PC-9 (cell line): Measurements from ENCODE around the gene SNAPC2. TPM values are rescaled to one million over a fixed set of nuclear protein-coding genes. Genes with fewer than 3 reads are reported as not detected.

ENCODE experiments used
- BruUV-seq: library from RNA; stranded (reverse); fragments of 400-500 nt; replicated peaks from 2 replicates; lab custom pipeline; 2021; lab: Mats Ljungman, UMichigan
- CTCF ChIA-PET: fragments of 300-600 bp; sonication (Branson Sonifier 250); formaldehyde crosslinking; loops from one replicate; lab custom pipeline; 2022; ENCODE audit warnings: antibody characterized with exemption; lab: Charles Lee
- POLR2A ChIA-PET: fragments of 300-600 bp; sonication (Branson Sonifier 250); formaldehyde crosslinking; loops from one replicate; lab custom pipeline; 2022; ENCODE audit warnings: antibody characterized with exemption; ENCODE audit not compliant: unreplicated experiment; lab: Charles Lee
- DNase-seq, 2 experiments: peaks; one replicate each; pipeline versions ENCODE4 v3.0.0 to v3.0.0-alpha.2; 2015 to 2022; ENCODE audit warnings: mixed read lengths in 1 of 2
- H2AFZ ChIP-seq: fragments of 200-600 bp; sonication (generic); 2 replicates; pipeline ENCODE4 v1.8.1; 2017; ENCODE audit warnings: antibody characterized with exemption
- H3F3A ChIP-seq: fragments of 200-600 bp; sonication (generic); 2 replicates; pipeline ENCODE4 v1.8.1; 2017; ENCODE audit warnings: antibody characterized with exemption, mild to moderate bottlenecking, low read depth; ENCODE audit not compliant: insufficient read depth
- H3K27ac ChIP-seq: fragments of 200-600 bp; sonication (generic); 2 replicates; pipeline ENCODE4 v1.6.1; 2016; ENCODE audit warnings: mixed run types
- H3K27me3 ChIP-seq: fragments of 200-600 bp; sonication (generic); 2 replicates; pipeline ENCODE4 v1.6.1; 2016; ENCODE audit warnings: low read depth, mixed run types; ENCODE audit not compliant: insufficient read depth
- H3K36me3 ChIP-seq: fragments of 200-600 bp; sonication (generic); 2 replicates; pipeline ENCODE4 v1.6.1; 2016; ENCODE audit warnings: low read depth, mixed run types
- H3K4me1 ChIP-seq: fragments of 200-600 bp; sonication (generic); replicated peaks from 2 replicates; pipeline ENCODE4 v1.6.1; 2016; ENCODE audit warnings: mixed run types; ENCODE audit not compliant: insufficient read depth
- H3K4me2 ChIP-seq: fragments of 200-600 bp; sonication (generic); 2 replicates; pipeline ENCODE4 v1.6.1; 2017; ENCODE audit warnings: mixed run types
- H3K4me3 ChIP-seq: fragments of 200-600 bp; sonication (generic); 2 replicates; pipeline ENCODE4 v1.6.1; 2016; ENCODE audit warnings: mixed run types
- H3K79me2 ChIP-seq: fragments of 200-600 bp; sonication (generic); 2 replicates; pipeline ENCODE4 v1.6.1; 2017; ENCODE audit warnings: low read depth, mixed run types
- H3K9me2 ChIP-seq: fragments of 200-600 bp; sonication (generic); 2 replicates; pipeline ENCODE4 v1.8.1; 2017; ENCODE audit warnings: mild to moderate bottlenecking; ENCODE audit not compliant: insufficient read depth
- H3K9me3 ChIP-seq: fragments of 200-600 bp; sonication (generic); 2 replicates; pipeline ENCODE4 v1.8.1; 2016; ENCODE audit warnings: low read depth; ENCODE audit not compliant: insufficient read depth
- H4K20me1 ChIP-seq: fragments of 200-600 bp; sonication (generic); 2 replicates; pipeline ENCODE4 v1.8.1; 2017; ENCODE audit not compliant: insufficient read depth
- EZH2 ChIP-seq: fragments of 200-600 bp; sonication (generic); IDR thresholded peaks from 2 replicates; pipeline ENCODE4 v1.8.0; 2017; ENCODE audit warnings: antibody characterized with exemption, low read depth
- intact Hi-C: fragments of 100-400 bp; cut with micrococcal nuclease; formaldehyde crosslinking; loops from one replicate; pipeline ENCODE4 v1.10.0; 2022; ENCODE audit not compliant: unreplicated experiment
- total RNA-seq: library from RNA; stranded (reverse); gene quantifications from 2 replicates; pipeline ENCODE4 v1.2.3, GENCODE V29; 2021
- TF ChIP-seq, protein P1 (sequence below): fragments of 200-600 bp; sonication (generic); conservative IDR thresholded peaks from 2 replicates; pipeline ENCODE4 v1.6.1; 2017; ENCODE audit warnings: mixed run types, antibody characterized with exemption, mild to moderate bottlenecking, moderate library complexity

SNAPC2 gene
- total RNA-seq, 1 experiment from 2014 or later, result 37.5 TPM

DNA sequence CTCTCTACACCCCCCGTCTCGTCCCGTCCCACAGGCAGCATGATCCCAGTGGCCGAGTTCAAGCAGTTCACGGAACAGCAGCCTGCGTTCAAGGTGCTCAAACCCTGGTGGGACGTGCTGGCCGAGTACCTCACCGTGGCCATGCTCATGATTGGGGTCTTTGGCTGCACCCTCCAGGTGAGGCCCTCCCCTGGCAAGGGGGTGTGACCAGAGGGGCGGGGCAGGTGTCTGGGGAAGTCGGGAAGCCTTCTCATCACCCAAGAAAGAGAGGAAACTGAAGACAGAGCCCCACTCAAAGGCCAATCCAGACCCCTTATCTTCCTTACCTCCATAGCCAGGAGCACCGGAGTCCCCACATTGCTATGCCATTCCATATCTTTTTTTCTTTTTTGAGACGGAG is 24.6 kb upstream of the SNAPC2 start:
- no peaks in the 10 kb centered on the region for H3K9me3 ChIP-seq
- DNase-seq, result no peak
- H3K27ac ChIP-seq, result peak overlapping the region; percentile 82
- H2AFZ ChIP-seq, result no peak overlapping the region
- ChIA-PET CTCF (no interaction called here), POLR2A (no interaction called here)
- peak overlapping the region; percentile 66 for H3K4me2 ChIP-seq
- peaks cover 49% of the 10 kb centered on the region for H3K79me2 ChIP-seq
- H4K20me1 ChIP-seq, result no peaks in the 10 kb centered on the region
- no TSS peak for BruUV-seq
- peaks cover 35% of the 10 kb centered on the region for H3F3A ChIP-seq
- peaks cover 36% of the 10 kb centered on the region for H3K4me1 ChIP-seq
- no peaks in the 10 kb centered on the region for H3K27me3 ChIP-seq
- H3K36me3 ChIP-seq, result 0 out of 2 replicates have a peak, but pooled peaks cover 6% of the 10 kb centered on the region
- peak overlapping the region; percentile 30; the same call in 1 of the 2 replicates for H3K4me3 ChIP-seq
- no peak for TF ChIP-seq EZH2
- TF ChIP-seq, protein P1, sequence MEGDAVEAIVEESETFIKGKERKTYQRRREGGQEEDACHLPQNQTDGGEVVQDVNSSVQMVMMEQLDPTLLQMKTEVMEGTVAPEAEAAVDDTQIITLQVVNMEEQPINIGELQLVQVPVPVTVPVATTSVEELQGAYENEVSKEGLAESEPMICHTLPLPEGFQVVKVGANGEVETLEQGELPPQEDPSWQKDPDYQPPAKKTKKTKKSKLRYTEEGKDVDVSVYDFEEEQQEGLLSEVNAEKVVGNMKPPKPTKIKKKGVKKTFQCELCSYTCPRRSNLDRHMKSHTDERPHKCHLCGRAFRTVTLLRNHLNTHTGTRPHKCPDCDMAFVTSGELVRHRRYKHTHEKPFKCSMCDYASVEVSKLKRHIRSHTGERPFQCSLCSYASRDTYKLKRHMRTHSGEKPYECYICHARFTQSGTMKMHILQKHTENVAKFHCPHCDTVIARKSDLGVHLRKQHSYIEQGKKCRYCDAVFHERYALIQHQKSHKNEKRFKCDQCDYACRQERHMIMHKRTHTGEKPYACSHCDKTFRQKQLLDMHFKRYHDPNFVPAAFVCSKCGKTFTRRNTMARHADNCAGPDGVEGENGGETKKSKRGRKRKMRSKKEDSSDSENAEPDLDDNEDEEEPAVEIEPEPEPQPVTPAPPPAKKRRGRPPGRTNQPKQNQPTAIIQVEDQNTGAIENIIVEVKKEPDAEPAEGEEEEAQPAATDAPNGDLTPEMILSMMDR, result no peak
- intact Hi-C loops, result loop anchor here (1.0 kb wide), 1 partner anchor 8 kb away; the partner anchor contains the start of gene MAP2K7
- H3K9me2 ChIP-seq, result no peaks in the 10 kb centered on the region

DNA sequence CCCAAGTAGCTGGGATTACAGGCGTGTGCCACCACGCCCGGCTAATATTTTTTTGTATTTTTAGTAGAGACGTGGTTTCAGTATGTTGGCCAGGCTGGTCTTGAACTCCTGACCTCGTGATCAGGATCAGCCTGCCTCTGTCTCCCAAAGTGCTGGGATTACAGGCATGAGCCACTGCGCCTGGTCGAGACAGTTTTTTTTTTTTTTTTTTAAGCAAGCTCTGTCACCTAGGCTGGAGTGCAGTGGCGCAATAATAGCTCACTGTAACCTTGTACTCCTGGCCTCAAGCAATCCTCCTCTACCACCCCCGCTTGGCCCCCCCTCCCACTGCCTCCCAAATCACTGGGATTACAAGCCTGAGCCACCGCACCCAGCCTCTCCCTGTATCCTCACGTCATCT is 22.8 kb upstream of the SNAPC2 start:
- peaks cover 49% of the 10 kb centered on the region for H3F3A ChIP-seq
- no peaks in the 10 kb centered on the region for H3K9me3 ChIP-seq
- H3K36me3 ChIP-seq, result 0 out of 2 replicates have a peak, but pooled peaks cover 6% of the 10 kb centered on the region
- peaks cover 40% of the 10 kb centered on the region for H3K4me1 ChIP-seq
- no TSS peak for BruUV-seq
- ChIA-PET CTCF (interaction anchor here (0.5 kb wide), 1 partner anchor 536 kb away, joined by 3 read pairs; no protein-coding TSS in a partner anchor), POLR2A (interaction anchor here (0.6 kb wide), 1 partner anchor 31 kb away, joined by 3 read pairs; no protein-coding TSS in a partner anchor)
- intact Hi-C loops, result no loop called here
- H3K4me3 ChIP-seq, result no peak overlapping the region
- H3K4me2 ChIP-seq, result no peak overlapping the region
- TF ChIP-seq, protein P1, result no peak
- TF ChIP-seq EZH2, result no peak
- H3K27me3 ChIP-seq, result no peaks in the 10 kb centered on the region
- no peak overlapping the region for H2AFZ ChIP-seq
- H3K9me2 ChIP-seq, result no peaks in the 10 kb centered on the region
- peaks cover 46% of the 10 kb centered on the region for H3K79me2 ChIP-seq
- no peak overlapping the region for H3K27ac ChIP-seq
- DNase-seq, result no peak
- no peaks in the 10 kb centered on the region for H4K20me1 ChIP-seq

DNA sequence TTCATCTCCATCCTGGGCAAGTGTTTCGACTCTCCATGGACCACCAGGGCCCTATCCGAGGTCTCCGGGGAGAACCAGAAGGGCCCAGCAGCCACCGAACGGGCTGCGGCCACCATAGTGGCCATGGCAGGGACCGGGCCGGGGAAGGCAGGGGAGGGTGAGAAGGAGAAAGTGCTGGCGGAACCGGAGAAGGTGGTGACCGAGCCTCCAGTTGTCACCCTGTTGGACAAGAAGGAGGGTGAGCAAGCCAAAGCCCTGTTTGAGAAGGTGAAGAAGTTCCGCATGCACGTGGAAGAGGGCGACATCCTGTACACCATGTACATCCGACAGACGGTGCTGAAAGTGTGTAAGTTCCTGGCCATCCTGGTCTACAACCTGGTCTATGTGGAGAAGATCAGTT is 21.2 kb upstream of the SNAPC2 start:
- Histone ChIP-seq H3K9me3 (no peaks in the 10 kb centered on the region), H3K27ac (no peak overlapping the region), H3K9me2 (no peaks in the 10 kb centered on the region), H3K4me1 (peaks cover 30% of the 10 kb centered on the region), H3K36me3 (0 out of 2 replicates have a peak, but pooled peaks cover 6% of the 10 kb centered on the region), H3K4me2 (no peak overlapping the region), H2AFZ (no peak overlapping the region), H3K79me2 (peaks cover 39% of the 10 kb centered on the region), H3F3A (peaks cover 38% of the 10 kb centered on the region), H3K27me3 (no peaks in the 10 kb centered on the region), H3K4me3 (no peak overlapping the region), H4K20me1 (no peaks in the 10 kb centered on the region)
- no TSS peak for BruUV-seq
- DNase-seq, result no peak
- intact Hi-C loops, result no loop called here
- POLR2A ChIA-PET, result no interaction called here
- CTCF ChIA-PET, result no interaction called here
- no peak for TF ChIP-seq EZH2
- TF ChIP-seq, protein P1, result no peak
